ENCODE results near the gene KYAT1. TPM values are rescaled to one million over a fixed set of nuclear protein-coding genes. Genes with fewer than 3 reads are reported as not detected.

KYAT1 gene
- total RNA-seq, 2 donors from 2014 or later, result 10.1 to 15.1 TPM

DNA sequence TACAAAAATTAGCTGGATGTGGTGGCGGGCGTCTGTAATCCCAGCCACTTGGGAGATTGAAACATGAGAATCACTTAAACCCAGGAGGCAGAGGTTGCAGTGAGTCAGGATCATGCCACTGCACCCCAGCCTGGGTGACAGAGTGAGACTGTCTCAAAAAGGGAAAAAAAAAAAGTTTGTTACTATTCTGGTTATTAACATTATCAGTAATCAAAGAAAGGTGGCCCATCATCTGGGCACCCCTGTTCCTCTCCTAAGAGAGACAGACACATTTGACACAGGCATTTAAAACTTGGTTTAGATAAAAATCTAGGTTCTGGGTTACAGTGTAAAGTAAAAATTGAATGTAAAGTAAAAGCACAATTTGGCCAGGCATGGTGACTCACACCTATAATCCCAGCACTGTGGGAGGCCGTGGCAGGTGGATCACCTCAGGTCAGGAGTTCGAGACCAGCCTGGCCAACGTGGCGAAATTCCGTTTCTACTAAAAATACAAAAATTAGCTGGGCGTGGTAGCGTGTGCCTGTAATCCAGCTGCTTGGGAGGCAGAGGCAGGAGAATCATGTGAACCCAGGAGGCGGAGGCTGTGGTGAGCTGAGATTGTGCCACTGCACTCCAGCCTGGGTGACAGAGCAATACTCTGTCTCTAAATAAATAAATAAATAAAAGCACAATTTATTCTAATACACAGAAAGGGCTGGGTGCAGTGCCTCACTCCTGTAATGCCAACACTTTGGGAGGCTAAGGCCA lies 22.3 kb upstream of the KYAT1 start:
- peaks cover 0 to 57% of the 10 kb centered on the region in 2 donors for H3K4me1 ChIP-seq
- no peaks in the 10 kb centered on the region for H3K27me3 ChIP-seq
- no peaks in the 10 kb centered on the region for H3K9me3 ChIP-seq
- no peak overlapping the region for H3K27ac ChIP-seq
- peaks cover 27% of the 10 kb centered on the region for H3K36me3 ChIP-seq
- TF ChIP-seq, protein P1, sequence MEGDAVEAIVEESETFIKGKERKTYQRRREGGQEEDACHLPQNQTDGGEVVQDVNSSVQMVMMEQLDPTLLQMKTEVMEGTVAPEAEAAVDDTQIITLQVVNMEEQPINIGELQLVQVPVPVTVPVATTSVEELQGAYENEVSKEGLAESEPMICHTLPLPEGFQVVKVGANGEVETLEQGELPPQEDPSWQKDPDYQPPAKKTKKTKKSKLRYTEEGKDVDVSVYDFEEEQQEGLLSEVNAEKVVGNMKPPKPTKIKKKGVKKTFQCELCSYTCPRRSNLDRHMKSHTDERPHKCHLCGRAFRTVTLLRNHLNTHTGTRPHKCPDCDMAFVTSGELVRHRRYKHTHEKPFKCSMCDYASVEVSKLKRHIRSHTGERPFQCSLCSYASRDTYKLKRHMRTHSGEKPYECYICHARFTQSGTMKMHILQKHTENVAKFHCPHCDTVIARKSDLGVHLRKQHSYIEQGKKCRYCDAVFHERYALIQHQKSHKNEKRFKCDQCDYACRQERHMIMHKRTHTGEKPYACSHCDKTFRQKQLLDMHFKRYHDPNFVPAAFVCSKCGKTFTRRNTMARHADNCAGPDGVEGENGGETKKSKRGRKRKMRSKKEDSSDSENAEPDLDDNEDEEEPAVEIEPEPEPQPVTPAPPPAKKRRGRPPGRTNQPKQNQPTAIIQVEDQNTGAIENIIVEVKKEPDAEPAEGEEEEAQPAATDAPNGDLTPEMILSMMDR (IDR thresholded peaks at IDR 0.05), result no peak
- no peak overlapping the region for H3K4me3 ChIP-seq
- no peak for DNase-seq (ENCODE audit: low spot score)

DNA sequence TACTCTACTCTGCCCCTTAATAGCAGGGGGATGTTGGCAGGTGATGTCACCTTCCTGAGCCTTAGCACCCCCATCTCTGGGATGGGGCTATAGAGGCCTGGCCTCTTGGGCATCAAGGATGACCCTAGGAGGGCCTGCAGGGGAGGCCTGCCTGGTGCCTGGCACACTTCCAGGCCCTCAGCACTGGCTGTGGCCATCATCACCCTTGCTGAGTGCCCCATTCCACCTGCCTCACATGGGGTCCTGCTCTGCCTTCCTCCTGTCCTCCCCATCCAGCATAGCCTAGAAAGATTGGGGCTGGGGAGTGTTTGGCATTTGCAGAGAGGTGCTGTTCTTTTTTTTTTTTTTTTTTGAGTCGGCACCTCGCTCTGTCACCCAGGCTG lies 21.3 kb upstream of the KYAT1 start:
- H3K4me1 ChIP-seq, result peaks cover 0 to 67% of the 10 kb centered on the region in 2 donors
- H3K36me3 ChIP-seq, result peaks cover 19% of the 10 kb centered on the region
- H3K9me3 ChIP-seq, result no peaks in the 10 kb centered on the region
- peak overlapping the region; percentile 56 to 67 for H3K27ac ChIP-seq
- no peak overlapping the region for H3K4me3 ChIP-seq
- no peaks in the 10 kb centered on the region for H3K27me3 ChIP-seq
- TF ChIP-seq, protein P1 (IDR thresholded peaks at IDR 0.05), result no peak
- DNase-seq (ENCODE audit: low spot score), result no peak

DNA sequence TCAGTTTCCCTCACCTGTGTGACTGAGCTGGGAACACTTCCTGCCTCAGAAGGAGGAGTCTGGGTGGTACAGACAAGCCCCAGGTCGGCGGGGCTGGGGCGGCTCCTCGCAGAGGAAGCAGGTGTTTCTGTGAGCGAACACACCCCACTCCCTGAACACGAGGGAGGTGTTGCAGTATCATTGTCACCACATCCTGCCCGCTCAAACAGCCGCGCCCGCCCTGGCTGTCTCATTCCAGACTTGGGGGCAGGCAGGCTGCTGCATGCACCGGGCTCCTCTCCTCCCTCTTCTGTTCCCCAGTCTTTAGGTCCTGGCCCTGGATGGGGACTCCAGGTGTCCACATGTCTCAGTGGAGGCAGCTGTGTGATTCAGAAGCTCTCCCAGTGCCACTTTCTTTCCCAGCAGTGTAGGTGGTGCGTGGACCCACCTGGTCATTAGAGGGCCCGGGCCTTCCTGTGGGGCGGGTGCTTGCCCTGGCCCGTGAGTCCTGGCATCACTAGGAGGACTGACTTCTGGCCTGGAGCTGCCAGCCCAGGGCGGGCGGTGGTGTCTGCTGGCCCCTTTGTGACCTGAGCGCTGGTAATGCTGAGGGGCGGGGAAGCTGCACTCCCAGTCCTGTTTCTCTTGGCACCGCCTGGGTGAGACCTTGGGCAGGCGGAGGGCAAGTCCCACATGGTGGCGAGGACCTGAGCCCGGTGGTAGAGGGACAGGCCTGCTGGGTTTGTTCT lies 20.8 kb upstream of the KYAT1 start:
- DNase-seq (ENCODE audit: low spot score), result no peak
- no peaks in the 10 kb centered on the region for H3K27me3 ChIP-seq
- peaks cover 14% of the 10 kb centered on the region for H3K36me3 ChIP-seq
- TF ChIP-seq, protein P1 (IDR thresholded peaks at IDR 0.05), result no peak
- peaks cover 0 to 68% of the 10 kb centered on the region in 2 donors for H3K4me1 ChIP-seq
- H3K9me3 ChIP-seq, result no peaks in the 10 kb centered on the region
- H3K4me3 ChIP-seq, result no peak overlapping the region
- H3K27ac ChIP-seq, result peak overlapping the region; percentile 56 to 67

DNA sequence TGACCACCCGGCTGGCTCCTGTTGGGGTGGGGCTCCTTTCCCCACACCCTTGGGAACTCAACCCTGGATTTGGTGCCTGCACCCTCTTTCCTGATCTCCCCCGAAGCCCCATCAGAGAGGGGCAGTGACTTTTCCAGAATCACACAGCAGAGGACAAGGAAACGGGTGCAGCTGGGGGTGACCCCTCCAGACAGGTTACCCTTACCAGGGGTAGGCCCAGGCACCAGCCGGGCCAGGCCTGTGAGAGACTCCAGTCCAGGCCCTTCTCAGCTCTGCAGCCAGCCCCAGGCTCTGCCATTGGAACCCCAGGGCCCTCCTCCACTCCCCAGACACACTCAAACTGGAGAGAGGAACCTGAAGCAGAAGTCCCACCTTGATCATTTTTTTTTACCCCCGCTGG lies 20.1 kb upstream of the KYAT1 start:
- H3K27me3 ChIP-seq, result no peaks in the 10 kb centered on the region
- TF ChIP-seq, protein P1 (IDR thresholded peaks at IDR 0.05), result no peak
- no peak for DNase-seq (ENCODE audit: low spot score)
- peaks cover 0 to 61% of the 10 kb centered on the region in 2 donors for H3K4me1 ChIP-seq
- H3K27ac ChIP-seq, result peak overlapping the region; percentile 56 to 67
- H3K4me3 ChIP-seq, result no peak overlapping the region
- H3K9me3 ChIP-seq, result no peaks in the 10 kb centered on the region
- H3K36me3 ChIP-seq, result peaks cover 16% of the 10 kb centered on the region

DNA sequence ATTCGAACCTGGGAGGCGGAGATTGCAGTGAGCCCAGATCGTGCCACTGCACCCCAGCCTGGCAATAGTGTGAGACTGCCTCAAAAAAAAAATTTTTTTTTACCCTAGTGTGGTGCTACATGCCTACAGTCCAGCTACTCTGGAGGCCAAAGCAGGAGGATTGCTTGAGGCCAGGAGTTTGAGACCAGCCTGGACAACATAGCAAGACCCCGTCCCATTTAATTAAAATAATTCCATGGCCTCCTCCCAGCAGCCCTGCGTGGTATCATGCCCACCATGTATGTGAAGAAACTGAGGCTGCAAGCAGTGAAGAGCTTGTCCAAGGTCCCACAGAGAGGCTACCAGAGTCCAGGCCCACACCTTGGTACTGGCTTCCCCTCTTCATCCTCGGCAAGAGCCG lies 19.6 kb upstream of the KYAT1 start:
- Histone ChIP-seq H3K4me1 (peaks cover 0 to 57% of the 10 kb centered on the region in 2 donors), H3K27me3 (no peaks in the 10 kb centered on the region), H3K4me3 (no peak overlapping the region), H3K9me3 (no peaks in the 10 kb centered on the region), H3K27ac (peak overlapping the region; percentile 56 to 67), H3K36me3 (peaks cover 17% of the 10 kb centered on the region)
- no peak for DNase-seq (ENCODE audit: low spot score)
- TF ChIP-seq, protein P1 (IDR thresholded peaks at IDR 0.05), result no peak

Data from right atrium auricular region (tissue), 2 donors.